GM23248 (cell line): ENCODE measurements around the gene AFG3L2. TPM values are rescaled to one million over a fixed set of nuclear protein-coding genes. Genes with fewer than 3 reads are reported as not detected.

Experiments used
- DNase-seq: peaks from one replicate; pipeline ENCODE4 v3.0.0-alpha.2; 2015
- H2AFZ ChIP-seq: fragments of 200-600 bp; sonication (generic); 2 replicates; pipeline ENCODE4 v1.6.1; 2016; ENCODE audit warnings: antibody characterized with exemption
- H3F3A ChIP-seq: fragments of 200-600 bp; sonication (generic); 2 replicates; pipeline ENCODE4 v1.6.1; 2016; ENCODE audit warnings: mild to moderate bottlenecking, antibody characterized with exemption, mixed run types; ENCODE audit not compliant: insufficient read depth
- H3K27ac ChIP-seq: fragments of 200-600 bp; sonication (generic); 2 replicates; pipeline ENCODE4 v1.5.1; 2016; ENCODE audit warnings: mild to moderate bottlenecking
- H3K27me3 ChIP-seq: fragments of 200-600 bp; sonication (generic); replicated peaks from 2 replicates; pipeline ENCODE4 v1.6.1; 2016; ENCODE audit warnings: mild to moderate bottlenecking; ENCODE audit not compliant: insufficient read depth
- H3K36me3 ChIP-seq: fragments of 200-600 bp; sonication (generic); 2 replicates; pipeline ENCODE4 v1.6.1; 2016; ENCODE audit warnings: low read depth, mild to moderate bottlenecking
- H3K4me1 ChIP-seq: fragments of 200-600 bp; sonication (generic); 2 replicates; pipeline ENCODE4 v1.6.1; 2016; ENCODE audit warnings: mild to moderate bottlenecking; ENCODE audit not compliant: insufficient read depth
- H3K4me2 ChIP-seq: fragments of 200-600 bp; sonication (generic); one replicate; pipeline ENCODE4 v1.6.1; 2016; ENCODE audit warnings: mild to moderate bottlenecking; ENCODE audit not compliant: unreplicated experiment
- H3K4me3 ChIP-seq: fragments of 200-600 bp; sonication (generic); 2 replicates; pipeline ENCODE4 v1.5.1; 2016; ENCODE audit warnings: mild to moderate bottlenecking
- H3K79me2 ChIP-seq: fragments of 200-600 bp; sonication (generic); 2 replicates; pipeline ENCODE4 v1.6.1; 2016; ENCODE audit warnings: mild to moderate bottlenecking; ENCODE audit not compliant: insufficient read depth
- H3K9ac ChIP-seq: fragments of 200-600 bp; sonication (generic); 2 replicates; pipeline ENCODE4 v1.6.1; 2016; ENCODE audit warnings: mild to moderate bottlenecking
- H3K9me2 ChIP-seq: fragments of 200-600 bp; sonication (generic); 2 replicates; pipeline ENCODE4 v1.6.1; 2016; ENCODE audit warnings: mixed run types, mild to moderate bottlenecking, moderate library complexity; ENCODE audit not compliant: insufficient read depth
- H3K9me3 ChIP-seq: fragments of 200-600 bp; sonication (generic); one replicate; pipeline ENCODE4 v1.6.1; 2017; ENCODE audit warnings: low read depth
- H4K20me1 ChIP-seq: fragments of 200-600 bp; sonication (generic); 2 replicates; pipeline ENCODE4 v1.6.0; 2016; ENCODE audit not compliant: insufficient read depth
- EZH2 ChIP-seq: fragments of 200-600 bp; sonication (generic); IDR thresholded peaks from 2 replicates; pipeline ENCODE4 v1.6.1; 2018; ENCODE audit warnings: antibody characterized with exemption, mild to moderate bottlenecking; ENCODE audit not compliant: insufficient read depth, poor library complexity, severe bottlenecking
- EZH2phosphoT487 ChIP-seq: fragments of 200-600 bp; sonication (generic); IDR thresholded peaks from 2 replicates; pipeline ENCODE4 v1.6.1; 2018; ENCODE audit warnings: antibody characterized with exemption, moderate library complexity, mild to moderate bottlenecking, low read depth; ENCODE audit not compliant: insufficient read depth
- WGBS, 2 experiments: methylation state at CpG; one replicate each; pipeline ENCODE4 v1.1.6; 2015 to 2017; ENCODE audit warnings: low lambda C conversion rate in 2 of 2, low coverage in 1 of 2; ENCODE audit errors: missing lambda C conversion rate in 2 of 2; 5-methylcytosine and 5-hydroxymethylcytosine counted together
- in situ Hi-C: fragments of 300-500 bp; cut with MboI; formaldehyde crosslinking; loops from 2 replicates; pipeline ENCODE4 v1.15.0; 2020
- polyA plus RNA-seq: library from polyadenylated mRNA; unstranded; fragments of >200 nt; fragmentation: Nextera tagmentation; extraction: Ambion mirVana; gene quantifications from 2 replicates; pipeline ENCODE4 v1.2.1, GENCODE V29; 2016
- total RNA-seq: library from RNA; depleted of rRNA; stranded (reverse); fragments of >200 nt; shearing (Covaris generic); gene quantifications from 2 replicates; pipeline ENCODE4 v1.2.3, GENCODE V29; 2014

AFG3L2 gene
- total and polyA plus RNA-seq, 2 experiments from 2014 or later, result 28.1 to 40.6 TPM

DNA sequence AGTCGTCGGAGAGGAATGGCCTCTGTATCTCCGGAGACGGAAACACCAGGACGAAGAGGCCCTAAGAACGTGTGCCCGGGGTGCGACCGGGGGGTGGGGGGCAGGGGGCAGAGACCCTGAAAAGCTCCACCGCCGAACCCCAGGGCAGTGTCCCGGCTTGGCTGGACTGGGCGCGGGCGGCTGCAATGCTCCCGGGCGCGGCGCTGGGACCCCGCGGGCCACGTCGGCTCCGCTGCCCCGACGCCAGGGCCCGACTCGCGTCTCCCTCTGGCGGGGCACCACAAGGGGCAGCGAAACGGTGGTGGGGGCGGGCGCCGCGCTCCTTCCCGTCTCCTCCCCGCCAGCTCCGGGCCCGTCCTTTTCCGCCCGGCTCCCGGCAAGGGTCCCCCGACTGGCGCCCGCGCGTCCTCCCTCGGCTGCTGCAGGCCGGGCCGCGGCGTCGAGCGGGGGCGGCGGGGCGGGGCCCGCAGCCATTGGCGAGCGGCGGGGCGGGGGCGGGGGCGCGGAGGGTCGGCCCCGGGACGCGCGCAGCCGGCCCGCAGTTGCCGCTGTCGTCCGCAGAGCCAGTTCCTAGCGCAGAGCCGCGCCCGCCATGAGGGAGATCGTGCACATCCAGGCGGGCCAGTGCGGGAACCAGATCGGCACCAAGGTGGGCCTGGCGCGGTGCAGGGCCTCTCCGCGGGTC is 69.2 kb downstream of the AFG3L2 start, which contains the start of gene TUBB6:
TUBB6 (plus strand) TSS at position 541 of the 685 bp plus-strand sequence; CDS start at position 593, 52 bp downstream.
- DNase-seq, result peak; percentile 95
- Histone ChIP-seq H4K20me1 (0 out of 2 replicates have a peak, but pooled peaks cover 6% of the 10 kb centered on the region), H3K9me2 (no peaks in the 10 kb centered on the region), H3K9me3 (no peaks in the 10 kb centered on the region), H3K4me2 (peak within 1 kb of the TSS; percentile 97), H3K9ac (peak within 1 kb of the TSS; percentile 99), H3K27me3 (no peaks in the 10 kb centered on the region), H3K4me1 (peaks cover 37% of the 10 kb centered on the region), H2AFZ (peak within 1 kb of the TSS; percentile 57), H3K36me3 (peaks cover 34% of the 10 kb centered on the region), H3K79me2 (peaks cover 67% of the 10 kb centered on the region), H3K27ac (peak within 1 kb of the TSS; percentile 98), H3K4me3 (peak within 1 kb of the TSS; percentile 86), H3F3A (peaks cover 44% of the 10 kb centered on the region)
- TF ChIP-seq EZH2, result no peak
- no peak for TF ChIP-seq EZH2phosphoT487
- in situ Hi-C loops, result no loop called here
- WGBS, 2 experiments, result 1% methylated on average over 26 to 78 of the region's 88 CpGs

DNA sequence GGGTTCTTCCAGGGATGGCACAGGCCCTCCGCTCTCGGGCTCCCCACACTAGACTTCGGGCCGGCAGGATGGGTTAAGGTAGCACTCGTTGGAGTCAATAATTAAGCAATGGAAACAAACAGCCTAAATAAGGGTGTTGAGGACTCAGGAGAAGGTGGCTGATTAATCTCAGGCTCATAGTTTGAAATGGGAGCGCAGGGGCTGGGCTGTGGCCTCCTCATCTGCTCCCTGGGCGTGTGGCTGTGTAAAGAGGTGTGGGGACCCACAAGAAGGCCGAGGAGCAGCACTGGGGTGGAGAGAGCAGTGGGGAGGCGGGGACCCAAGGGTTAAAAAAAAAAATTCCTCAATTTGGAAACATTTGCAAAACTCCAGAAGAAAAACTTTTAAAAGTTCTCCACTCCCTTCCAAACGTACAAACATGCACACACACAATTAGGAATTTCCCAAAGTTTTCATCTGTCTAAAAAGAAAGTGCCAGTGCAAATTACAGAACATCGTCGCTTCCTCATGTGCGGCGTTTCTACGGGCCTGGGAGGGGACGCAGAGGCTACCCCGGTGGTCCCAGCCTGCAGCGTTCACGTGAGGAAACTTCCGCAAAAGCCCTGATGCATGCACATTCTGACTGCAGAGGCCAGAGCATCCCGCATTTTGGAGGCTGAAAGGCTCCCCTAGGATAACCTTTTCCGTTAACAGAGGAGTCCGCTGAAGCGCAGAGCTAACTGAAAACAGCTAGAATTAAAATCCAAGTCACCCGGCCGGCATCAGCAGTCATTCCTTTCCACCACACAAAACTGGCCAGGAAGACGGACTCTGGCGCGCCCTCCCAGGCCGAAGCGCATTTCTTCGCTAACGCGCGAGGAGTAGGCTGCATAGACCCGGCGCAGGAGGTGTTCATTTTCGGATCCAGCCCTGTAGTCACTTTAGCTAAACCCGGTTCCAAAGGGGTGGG is 70.0 kb downstream of the AFG3L2 start:
- H3K4me2 ChIP-seq, result peak overlapping the region; percentile 91
- WGBS, 2 experiments, result 12 to 15% methylated on average over 39 of the region's 39 CpGs
- peaks cover 30% of the 10 kb centered on the region for H3K4me1 ChIP-seq
- peaks cover 28% of the 10 kb centered on the region for H3K36me3 ChIP-seq
- H3K9ac ChIP-seq, result peak overlapping the region; percentile 99
- peak overlapping the region; percentile 98 for H3K27ac ChIP-seq
- H3K9me2 ChIP-seq, result no peaks in the 10 kb centered on the region
- peak; percentile 89 for DNase-seq
- H2AFZ ChIP-seq, result peak overlapping the region; percentile 57
- in situ Hi-C loops, result no loop called here
- H3F3A ChIP-seq, result peaks cover 36% of the 10 kb centered on the region
- H3K27me3 ChIP-seq, result no peaks in the 10 kb centered on the region
- H3K79me2 ChIP-seq, result peaks cover 59% of the 10 kb centered on the region
- no peak for TF ChIP-seq EZH2
- no peak for TF ChIP-seq EZH2phosphoT487
- H3K4me3 ChIP-seq, result peak overlapping the region; percentile 86
- H4K20me1 ChIP-seq, result 0 out of 2 replicates have a peak, but pooled peaks cover 6% of the 10 kb centered on the region
- no peaks in the 10 kb centered on the region for H3K9me3 ChIP-seq

- DNase-seq, result no peak
- no peaks in the 10 kb centered on the region for H3K27me3 ChIP-seq
- no peaks in the 10 kb centered on the region for H3K9me2 ChIP-seq
- TF ChIP-seq EZH2phosphoT487, result no peak
- no peak for TF ChIP-seq EZH2
- H3K9ac ChIP-seq, result peak overlapping the region; percentile 99
- peak overlapping the region; percentile 91 for H3K4me2 ChIP-seq
- H2AFZ ChIP-seq, result no peak overlapping the region
- in situ Hi-C loops, result no loop called here
- peaks cover 19% of the 10 kb centered on the region for H3K36me3 ChIP-seq
- WGBS, 2 experiments, result 96 to 97% methylated on average over 25 of the region's 25 CpGs
- H3K4me3 ChIP-seq, result peak overlapping the region; percentile 86
- peaks cover 20% of the 10 kb centered on the region for H3K4me1 ChIP-seq
- peaks cover 50% of the 10 kb centered on the region for H3K79me2 ChIP-seq
- 0 out of 2 replicates have a peak, but pooled peaks cover 6% of the 10 kb centered on the region for H4K20me1 ChIP-seq
- H3K27ac ChIP-seq, result peak overlapping the region; percentile 98; the same call in 1 of the 2 replicates
- peaks cover 27% of the 10 kb centered on the region for H3F3A ChIP-seq
- H3K9me3 ChIP-seq, result no peaks in the 10 kb centered on the region
Observed at GRCh38 chr18:12305930-12306629, 70.9 kb downstream of the AFG3L2 start.

DNA sequence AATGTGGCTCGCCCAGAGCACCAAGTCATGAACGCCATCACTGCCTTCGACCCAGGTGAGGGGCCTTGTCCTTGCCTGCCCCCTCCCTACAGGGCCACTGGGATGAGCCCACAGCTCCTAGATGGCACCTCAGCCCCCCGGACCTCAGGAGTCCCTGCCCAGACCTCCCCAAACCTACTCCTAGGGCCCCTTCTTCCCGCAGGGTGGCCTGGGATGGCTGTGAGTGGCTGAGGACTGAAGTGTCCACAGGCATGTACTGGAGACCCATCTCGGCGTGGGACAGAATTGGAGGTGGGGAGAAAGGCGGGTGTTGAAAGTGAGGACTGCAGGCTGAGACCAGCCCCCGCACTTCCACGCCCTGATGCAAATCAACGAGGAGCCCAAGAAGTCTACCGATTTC is 71.8 kb downstream of the AFG3L2 start:
- Histone ChIP-seq H3K9me2 (no peaks in the 10 kb centered on the region), H3K4me3 (no peak overlapping the region), H3K27ac (no peak overlapping the region), H4K20me1 (0 out of 2 replicates have a peak, but pooled peaks cover 6% of the 10 kb centered on the region), H3K4me2 (no peak overlapping the region), H3K9ac (no peak overlapping the region), H3K36me3 (peaks cover 10% of the 10 kb centered on the region), H2AFZ (no peak overlapping the region), H3F3A (peaks cover 20% of the 10 kb centered on the region), H3K79me2 (peaks cover 41% of the 10 kb centered on the region), H3K9me3 (no peaks in the 10 kb centered on the region), H3K4me1 (peaks cover 13% of the 10 kb centered on the region), H3K27me3 (no peaks in the 10 kb centered on the region)
- DNase-seq, result no peak
- in situ Hi-C loops, result no loop called here
- 98 to 100% methylated on average over 12 of the region's 12 CpGs for WGBS, 2 experiments
- TF ChIP-seq EZH2 (no peak), EZH2phosphoT487 (no peak)
